Small intestine (tissue), 7 donors: Measurements from ENCODE around the gene ERC2. TPM values are rescaled to one million over a fixed set of nuclear protein-coding genes. Genes with fewer than 3 reads are reported as not detected.
"Not testable (repeated sequence)": the region's sequence is repeated elsewhere in the genome, so short reads cannot be mapped to it uniquely, and the experiment has no call there.

ENCODE experiments used
- DNase-seq, 2 donors: peaks; one replicate each; pipeline versions ENCODE4 v3.0.0 to v3.0.0-alpha.2; 2013
- FAIRE-seq: peaks from 2 replicates; lab custom pipeline; 2012; peaks lifted over from hg19 to GRCh38; lab: Jason Lieb, UNC
- H3K27ac ChIP-seq, 3 donors: one replicate each; pipeline ENCODE4 v1.5.1; 2013; ENCODE audit warnings: low read length in 2 of 3, mild to moderate bottlenecking in 2 of 3, control low read depth in 1 of 3, inconsistent platforms in 1 of 3, low read depth in 1 of 3, moderate library complexity in 1 of 3
- H3K27me3 ChIP-seq, 3 donors: one replicate each; pipeline ENCODE4 v1.6.1; 2013; ENCODE audit warnings: low read length in 3 of 3, inconsistent platforms in 1 of 3; ENCODE audit not compliant: control insufficient read depth in 3 of 3, insufficient read depth in 3 of 3
- H3K36me3 ChIP-seq, 3 donors: one replicate each; pipeline ENCODE4 v1.6.1; 2013; ENCODE audit warnings: low read length in 3 of 3, inconsistent platforms in 1 of 3, low read depth in 1 of 3, mild to moderate bottlenecking in 1 of 3, moderate library complexity in 1 of 3; ENCODE audit not compliant: control insufficient read depth in 3 of 3, insufficient read depth in 2 of 3
- H3K4me1 ChIP-seq, 3 donors: one replicate each; pipeline ENCODE4 v1.6.1; 2013; ENCODE audit warnings: low read length in 2 of 3, inconsistent platforms in 1 of 3, low read depth in 1 of 3, mild to moderate bottlenecking in 1 of 3, moderate library complexity in 1 of 3; ENCODE audit not compliant: control insufficient read depth in 3 of 3, insufficient read depth in 2 of 3
- H3K4me3 ChIP-seq, 3 donors: one replicate each; pipeline ENCODE4 v1.5.1; 2013; ENCODE audit warnings: low read length in 3 of 3, control low read depth in 1 of 3, inconsistent platforms in 1 of 3, low read depth in 1 of 3, mild to moderate bottlenecking in 1 of 3, moderate library complexity in 1 of 3
- H3K9me3 ChIP-seq, 2 donors: one replicate each; pipeline ENCODE4 v1.6.1; 2013; ENCODE audit warnings: low read depth in 1 of 2, low read length in 1 of 2; ENCODE audit not compliant: control insufficient read depth in 2 of 2, insufficient read depth in 1 of 2
- WGBS, 3 donors: extraction: QIAGEN DNeasy Blood & Tissue Kit; methylation state at CpG; one replicate each; pipeline ENCODE4 v1.1.7; 2013; 5-methylcytosine and 5-hydroxymethylcytosine counted together
- polyA plus RNA-seq, 4 donors: library from polyadenylated mRNA; stranded (reverse) in 3 of 4; unstranded in 1 of 4; fragments of 200-250 nt in 3 of 4; fragments of 120-200 nt in 1 of 4; gene quantifications; one replicate each; pipeline versions ENCODE4 v1.2.1 to v1.2.3, GENCODE V29; 2013
- donor health status: healthy with polysubstance abuse.
- donor health status: control.
- donor health status: control.
- donor health status: Bipolar disorder and iron deficiency.
- donor health status: healthy.

Gene ERC2
- polyA plus RNA-seq, 4 donors = 0.73 to 2.0 TPM; not detected in 2

DNA sequence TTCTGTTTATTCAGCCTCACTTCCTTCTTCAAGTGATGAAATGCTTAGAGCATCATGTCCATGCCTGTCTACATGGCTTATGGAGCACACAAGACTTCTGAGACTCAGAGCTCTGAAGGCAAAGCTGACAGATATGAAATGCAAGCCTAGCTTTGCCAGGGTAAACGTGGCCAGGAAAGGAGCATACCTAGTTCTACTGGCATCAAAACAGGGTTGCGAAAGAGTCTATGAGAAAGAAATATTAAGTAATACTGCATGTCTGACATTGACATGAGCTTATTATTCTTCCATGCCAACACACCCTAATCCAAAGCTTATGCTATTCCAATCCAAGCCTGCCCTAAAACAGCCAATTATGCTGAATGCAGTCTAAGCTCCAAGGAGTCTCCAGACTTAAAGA lies 391.5 kb downstream of the ERC2 start:
- Histone ChIP-seq H3K27ac (no peak overlapping the region), H3K4me3 (no peak overlapping the region), H3K9me3 (no peaks in the 10 kb centered on the region), H3K36me3 (no peaks in the 10 kb centered on the region), H3K4me1 (no peaks in the 10 kb centered on the region), H3K27me3 (no peaks in the 10 kb centered on the region)
- FAIRE-seq (no peak), DNase-seq (no peak)
- 67 to 83% (median 70%) methylated on average over 2 of the region's 2 CpGs for whole genome bisulfite sequencing, 3 donors

- FAIRE-seq = no peak
- no peak overlapping the region for H3K27ac ChIP-seq
- no peaks in the 10 kb centered on the region for H3K9me3 ChIP-seq
- H3K4me3 ChIP-seq = no peak overlapping the region
- no peaks in the 10 kb centered on the region for H3K4me1 ChIP-seq
- H3K36me3 ChIP-seq = no peaks in the 10 kb centered on the region
- no peaks in the 10 kb centered on the region for H3K27me3 ChIP-seq
- WGBS, 3 donors = 50 to 83% (median 69%) methylated on average over 1 of the region's 1 CpG
- DNase-seq = peak in 1 of 2 donors; percentile 28
Measured at GRCh38 chr3:56075089-56075488, 393.2 kb downstream of the ERC2 start.

- no peaks in the 10 kb centered on the region for H3K27me3 ChIP-seq
- DNase-seq (peak in 1 of 2 donors; percentile 72), FAIRE-seq (no peak)
- no peaks in the 10 kb centered on the region for H3K9me3 ChIP-seq
- peaks cover 0 to 7% (median 0%) of the 10 kb centered on the region in 3 donors for H3K4me1 ChIP-seq
- no peaks in the 10 kb centered on the region for H3K36me3 ChIP-seq
- H3K27ac ChIP-seq = peak overlapping the region in 1 of 3 donors; percentile 17
- no peak overlapping the region for H3K4me3 ChIP-seq
Measured at GRCh38 chr3:56069766-56070165, 398.5 kb downstream of the ERC2 start.

DNA sequence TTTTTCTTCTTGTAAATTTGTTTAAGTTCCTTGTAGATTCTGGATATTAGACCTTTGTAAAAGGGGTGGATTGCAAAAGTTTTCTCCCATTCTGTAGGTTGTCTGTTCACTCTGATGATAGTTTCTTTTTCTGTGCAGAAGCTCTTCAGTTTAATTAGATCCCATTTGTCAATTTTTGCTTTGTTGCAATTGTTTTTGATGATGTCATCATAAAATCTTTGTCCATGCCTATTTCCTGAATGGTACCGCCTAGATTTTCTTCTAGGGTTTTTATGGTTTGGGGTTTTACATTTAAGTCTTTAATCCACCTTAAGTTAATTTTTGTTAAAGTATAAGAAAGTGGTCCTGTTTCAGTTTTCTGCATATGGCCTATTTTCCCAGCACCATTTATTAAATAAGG lies 401.9 kb downstream of the ERC2 start:
- DNase-seq, H3K27ac ChIP-seq, H3K36me3 ChIP-seq, H3K9me3 ChIP-seq, H3K4me1 ChIP-seq, FAIRE-seq, H3K4me3 ChIP-seq, H3K27me3 ChIP-seq: not testable (repeated sequence)
- 90 to 97% (median 93%) methylated on average over 1 of the region's 1 CpG for WGBS, 3 donors

GRCh38 chr3:56064684-56065083 lies 403.6 kb downstream of the ERC2 start:
- Histone ChIP-seq H3K27ac (no peak overlapping the region), H3K4me3 (no peak overlapping the region), H3K9me3 (no peaks in the 10 kb centered on the region), H3K27me3 (no peaks in the 10 kb centered on the region), H3K36me3 (no peaks in the 10 kb centered on the region), H3K4me1 (peaks cover 0 to 7% (median 0%) of the 10 kb centered on the region in 3 donors)
- DNase-seq (no peak), FAIRE-seq (no peak)

- no peak for DNase-seq
- H3K9me3 ChIP-seq = no peaks in the 10 kb centered on the region
- H3K27me3 ChIP-seq = no peaks in the 10 kb centered on the region
- no peaks in the 10 kb centered on the region for H3K4me1 ChIP-seq
- H3K4me3 ChIP-seq = no peak overlapping the region
- no peaks in the 10 kb centered on the region for H3K36me3 ChIP-seq
- 50 to 66% (median 50%) methylated on average over 2 of the region's 2 CpGs for WGBS, 3 donors
- H3K27ac ChIP-seq = no peak overlapping the region
- FAIRE-seq = no peak
Measured at GRCh38 chr3:56061279-56061626, 407.0 kb downstream of the ERC2 start.

- Histone ChIP-seq H3K27me3 (no peaks in the 10 kb centered on the region), H3K9me3 (no peaks in the 10 kb centered on the region), H3K27ac (no peak overlapping the region), H3K36me3 (no peaks in the 10 kb centered on the region), H3K4me1 (no peaks in the 10 kb centered on the region), H3K4me3 (no peak overlapping the region)
- WGBS, 3 donors = 70 to 79% (median 79%) methylated on average over 6 of the region's 6 CpGs
- FAIRE-seq = no peak
- no peak for DNase-seq
Measured at GRCh38 chr3:56060521-56061278, 407.6 kb downstream of the ERC2 start.

- Histone ChIP-seq H3K27me3 (no peaks in the 10 kb centered on the region), H3K36me3 (no peaks in the 10 kb centered on the region), H3K4me3 (no peak overlapping the region), H3K9me3 (no peaks in the 10 kb centered on the region), H3K27ac (no peak overlapping the region), H3K4me1 (no peaks in the 10 kb centered on the region)
- WGBS, 3 donors = 28 to 72% (median 46%) methylated on average over 1 of the region's 1 CpG
- no peak for FAIRE-seq
- no peak for DNase-seq
Measured at GRCh38 chr3:56059731-56060130, 408.5 kb downstream of the ERC2 start.

DNA sequence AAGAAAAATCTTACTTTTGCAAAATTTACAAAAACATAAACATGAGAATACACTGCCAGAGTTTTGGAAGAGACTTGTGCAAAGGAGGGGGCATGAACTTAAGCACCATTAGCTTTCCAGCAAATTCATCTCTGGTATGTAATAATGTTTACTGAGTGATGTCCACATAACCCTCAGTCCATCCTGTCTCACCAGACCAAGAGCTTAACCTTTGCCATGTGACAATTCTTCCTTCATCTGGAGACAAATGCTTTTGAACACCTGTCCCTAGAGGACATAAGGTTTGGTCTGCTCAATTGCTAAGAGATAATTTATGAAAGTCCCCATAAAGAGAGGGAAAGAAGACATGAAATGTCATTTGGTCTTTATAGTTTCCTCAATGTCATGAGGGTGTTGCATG lies 412.3 kb downstream of the ERC2 start:
- no peaks in the 10 kb centered on the region for H3K4me1 ChIP-seq
- H3K36me3 ChIP-seq = no peaks in the 10 kb centered on the region
- no peak for DNase-seq
- H3K9me3 ChIP-seq = no peaks in the 10 kb centered on the region
- H3K27me3 ChIP-seq = no peaks in the 10 kb centered on the region
- no peak overlapping the region for H3K27ac ChIP-seq
- FAIRE-seq = no peak
- H3K4me3 ChIP-seq = no peak overlapping the region
